Pancreas (tissue), 10 donors: ENCODE data around the gene LAMA4. TPM values are rescaled to one million over a fixed set of nuclear protein-coding genes. Genes with fewer than 3 reads are reported as not detected.

ENCODE experiments used
- ATAC-seq, 4 donors: fragments of 200-7000 bp; cut with Tn5 transposase; one replicate each; pipeline versions ENCODE4 v1.8.0 to v1.9.1; 2020; ENCODE audit warnings: mild to moderate bottlenecking in 4 of 4, moderate library complexity in 4 of 4
- DNase-seq, 6 donors: peaks; one replicate each; pipeline ENCODE4 v3.0.0-alpha.2; 2020
- FAIRE-seq: peaks from 2 replicates; lab custom pipeline; 2012; peaks lifted over from hg19 to GRCh38; lab: Jason Lieb, UNC
- H3K27ac ChIP-seq, 4 donors: fragments of 200-600 bp; sonication (generic); 1 replicate in 3 of 4; 2 replicates in 1 of 4; pipeline versions ENCODE4 v1.5.0 to v1.8.0; 2020
- H3K27me3 ChIP-seq, 4 donors: fragments of 200-600 bp; one replicate each; pipeline ENCODE4 v1.8.0; 2021
- H3K36me3 ChIP-seq, 3 donors: fragments of 200-600 bp; sonication (generic) in 1 of 3; one replicate each; pipeline versions ENCODE4 v1.5.0 to v1.8.0; 2020 to 2021
- H3K4me1 ChIP-seq, 3 donors: fragments of 200-600 bp; one replicate each; pipeline ENCODE4 v1.8.0; 2021
- H3K4me3 ChIP-seq, 4 donors: fragments of 200-600 bp; sonication (generic) in 2 of 4; one replicate each; pipeline versions ENCODE4 v1.5.0 to v1.8.0; 2020 to 2021
- H3K9me3 ChIP-seq, 4 donors: fragments of 200-600 bp; one replicate each; pipeline ENCODE4 v1.8.0; 2021
- WGBS, 2 donors: extraction: QIAGEN DNeasy Blood & Tissue Kit; methylation state at CpG; one replicate each; pipeline ENCODE4 v1.1.7; 2013; 5-methylcytosine and 5-hydroxymethylcytosine counted together
- intact Hi-C, 3 donors: fragments of 100-400 bp; cut with DNase I; formaldehyde crosslinking; loops; one replicate each; pipeline versions ENCODE4 v1.11.1 to v1.14.2; 2022
- polyA plus RNA-seq, 2 donors: library from polyadenylated mRNA; stranded (reverse); fragments of 200-250 nt; gene quantifications; one replicate each; pipeline ENCODE4 v1.2.3, GENCODE V29; 2013
- total RNA-seq, 6 donors: library from RNA; stranded (reverse); fragmentation: NEBNext Ultra II Directional in 4 of 6; extraction: Animal tissue kit (Norgen Biotek cat#: 25700) in 4 of 6; gene quantifications; one replicate each; pipeline versions ENCODE4 v1.2.1 to v1.2.4, GENCODE V29; 2021 to 2023
- TF ChIP-seq, protein P1 (sequence below), 4 donors: fragments of 200-600 bp; sonication (generic) in 3 of 4; IDR thresholded peaks; one replicate each; pipeline versions ENCODE4 v1.5.0 to v1.8.0; 2021; ENCODE audit warnings: antibody characterized with exemption in 4 of 4
- donor health status: healthy with polysubstance abuse.
- donor health status: DM: no; HTN: no; CAD: no; lungs with moderate emphysema.
- donor health status: DM: no; HTN: no; CAD: no.
- donor health status: control.
- donor health status: control.
- donor health status: Bipolar disorder and iron deficiency.
- donor health status: DM: yes; HTN: yes; CAD: no.
- donor health status: DM: no; HTN: no; CAD: no.
- donor health status: DM: no; HTN: no; CAD: no.
- donor health status: DM: yes; HTN: yes; CAD: no.

LAMA4 gene
- total and polyA plus RNA-seq, 8 donors: 1.3 to 14.0 (median 4.3) TPM

DNA sequence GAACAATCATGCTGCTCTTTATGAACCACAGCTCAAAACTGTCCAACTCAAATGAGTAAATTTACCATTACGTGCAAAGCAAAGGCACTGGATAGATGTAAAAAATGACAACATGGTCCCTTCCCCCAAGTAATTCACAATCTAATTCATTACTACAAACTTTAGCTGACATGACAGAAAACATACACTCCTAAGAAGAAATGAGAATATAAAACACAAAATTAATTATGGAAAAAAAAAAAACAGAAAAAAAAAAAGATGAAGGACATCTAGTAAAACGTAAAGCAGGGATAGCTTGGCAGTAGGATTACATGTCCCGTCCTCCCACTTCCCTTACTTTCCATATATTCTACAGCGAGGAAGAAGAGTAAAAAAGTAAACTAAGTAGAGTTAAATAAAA, 172.8 kb downstream of the LAMA4 start:
- peaks cover 0 to 20% (median 0%) of the 10 kb centered on the region in 3 donors for H3K36me3 ChIP-seq
- no peak for ATAC-seq
- no peak overlapping the region for H3K27ac ChIP-seq
- H3K4me1 ChIP-seq: peaks cover 5 to 10% (median 9%) of the 10 kb centered on the region in 3 donors
- intact Hi-C loops: no loop called here
- H3K4me3 ChIP-seq: no peak overlapping the region
- WGBS, 2 donors: 84 to 90% methylated on average over 4 of the region's 4 CpGs
- no peak for FAIRE-seq
- DNase-seq: no peak
- H3K27me3 ChIP-seq: no peaks in the 10 kb centered on the region
- no peaks in the 10 kb centered on the region for H3K9me3 ChIP-seq
- TF ChIP-seq, protein P1, sequence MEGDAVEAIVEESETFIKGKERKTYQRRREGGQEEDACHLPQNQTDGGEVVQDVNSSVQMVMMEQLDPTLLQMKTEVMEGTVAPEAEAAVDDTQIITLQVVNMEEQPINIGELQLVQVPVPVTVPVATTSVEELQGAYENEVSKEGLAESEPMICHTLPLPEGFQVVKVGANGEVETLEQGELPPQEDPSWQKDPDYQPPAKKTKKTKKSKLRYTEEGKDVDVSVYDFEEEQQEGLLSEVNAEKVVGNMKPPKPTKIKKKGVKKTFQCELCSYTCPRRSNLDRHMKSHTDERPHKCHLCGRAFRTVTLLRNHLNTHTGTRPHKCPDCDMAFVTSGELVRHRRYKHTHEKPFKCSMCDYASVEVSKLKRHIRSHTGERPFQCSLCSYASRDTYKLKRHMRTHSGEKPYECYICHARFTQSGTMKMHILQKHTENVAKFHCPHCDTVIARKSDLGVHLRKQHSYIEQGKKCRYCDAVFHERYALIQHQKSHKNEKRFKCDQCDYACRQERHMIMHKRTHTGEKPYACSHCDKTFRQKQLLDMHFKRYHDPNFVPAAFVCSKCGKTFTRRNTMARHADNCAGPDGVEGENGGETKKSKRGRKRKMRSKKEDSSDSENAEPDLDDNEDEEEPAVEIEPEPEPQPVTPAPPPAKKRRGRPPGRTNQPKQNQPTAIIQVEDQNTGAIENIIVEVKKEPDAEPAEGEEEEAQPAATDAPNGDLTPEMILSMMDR (IDR thresholded peaks at IDR 0.05): no peak

DNA sequence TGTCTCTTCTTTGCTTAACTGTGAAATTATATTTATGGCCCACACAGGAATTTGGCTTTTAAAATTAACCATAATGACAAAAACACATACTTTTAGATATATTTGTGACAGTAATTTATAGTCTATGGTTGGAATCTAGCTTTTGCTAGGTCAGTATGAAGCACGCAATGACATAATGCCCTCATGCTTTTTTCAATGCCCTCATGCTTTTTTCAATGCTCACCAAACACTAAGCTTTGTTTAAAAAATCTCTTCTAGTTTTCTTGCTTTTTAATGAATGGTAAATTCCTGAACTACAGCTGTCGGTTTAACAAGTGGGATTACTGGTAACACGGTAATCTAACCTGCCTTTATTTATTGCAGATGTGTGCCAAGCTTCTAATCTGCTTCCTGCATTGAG, 187.8 kb downstream of the LAMA4 start:
- no peak overlapping the region for H3K27ac ChIP-seq
- no peak for FAIRE-seq
- no peak for DNase-seq
- intact Hi-C loops: no loop called here
- WGBS, 2 donors: 41 to 57% methylated on average over 3 of the region's 3 CpGs
- H3K36me3 ChIP-seq: peaks cover 0 to 13% (median 0%) of the 10 kb centered on the region in 3 donors
- H3K9me3 ChIP-seq: no peaks in the 10 kb centered on the region
- ATAC-seq: no peak
- H3K27me3 ChIP-seq: no peaks in the 10 kb centered on the region
- H3K4me3 ChIP-seq: no peak overlapping the region
- TF ChIP-seq, protein P1 (IDR thresholded peaks at IDR 0.05): no peak
- no peaks in the 10 kb centered on the region for H3K4me1 ChIP-seq

DNA sequence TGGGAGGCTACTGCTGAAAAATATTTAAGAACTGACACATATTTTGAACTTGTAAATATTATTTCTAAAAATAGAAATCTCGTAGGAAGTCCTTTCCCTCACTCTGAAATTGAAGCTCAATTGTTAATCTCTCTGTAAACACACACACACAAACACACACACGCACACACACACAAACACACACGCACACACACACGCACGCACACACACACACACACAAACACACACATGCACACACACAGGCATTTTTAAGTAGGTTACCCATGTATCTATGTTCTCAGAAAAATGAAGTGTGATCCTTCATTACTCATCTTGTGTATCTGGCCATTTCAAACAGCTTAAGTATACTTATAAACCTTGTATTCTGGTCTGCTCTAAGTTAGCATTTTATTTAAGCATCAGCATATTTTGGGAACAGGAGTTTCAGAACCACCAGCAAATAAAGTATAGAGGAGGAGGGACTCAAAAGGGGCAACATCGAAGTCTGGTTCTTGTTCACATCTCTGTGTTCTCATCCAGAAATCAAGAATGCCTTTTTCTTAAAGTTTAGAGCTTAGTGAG, 188.9 kb downstream of the LAMA4 start:
- FAIRE-seq (no peak), DNase-seq (no peak), ATAC-seq (no peak)
- H3K27me3 ChIP-seq: no peaks in the 10 kb centered on the region
- H3K4me1 ChIP-seq: no peaks in the 10 kb centered on the region
- peaks cover 0 to 6% (median 0%) of the 10 kb centered on the region in 3 donors for H3K36me3 ChIP-seq
- no peak overlapping the region for H3K4me3 ChIP-seq
- no peak overlapping the region for H3K27ac ChIP-seq
- TF ChIP-seq, protein P1 (IDR thresholded peaks at IDR 0.05): no peak
- intact Hi-C loops: no loop called here
- WGBS, 2 donors: 42 to 47% methylated on average over 6 of the region's 6 CpGs
- no peaks in the 10 kb centered on the region for H3K9me3 ChIP-seq

DNA sequence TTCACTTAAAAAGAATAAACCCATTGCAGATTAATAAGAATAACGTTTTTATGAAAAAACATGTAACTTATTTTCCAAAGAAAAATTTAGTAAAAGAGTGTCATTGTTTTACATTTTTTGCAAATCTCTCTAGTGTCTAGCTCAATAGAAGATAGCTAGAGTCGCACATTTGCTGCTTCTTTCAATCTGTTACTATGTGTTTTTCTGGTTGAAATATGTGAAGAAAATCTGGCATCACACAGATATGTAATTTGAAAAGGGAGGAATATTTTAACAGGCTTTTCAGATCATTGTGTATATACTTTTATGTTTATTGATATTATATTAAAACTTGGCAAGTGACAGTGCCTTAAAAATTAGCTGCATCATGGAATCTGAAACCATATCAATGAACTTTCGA, 191.4 kb downstream of the LAMA4 start:
- Histone ChIP-seq H3K36me3 (no peaks in the 10 kb centered on the region), H3K9me3 (no peaks in the 10 kb centered on the region), H3K4me1 (no peaks in the 10 kb centered on the region), H3K27me3 (no peaks in the 10 kb centered on the region), H3K4me3 (no peak overlapping the region), H3K27ac (no peak overlapping the region)
- DNase-seq (no peak), FAIRE-seq (no peak), ATAC-seq (no peak)
- intact Hi-C loops: no loop called here
- TF ChIP-seq, protein P1 (IDR thresholded peaks at IDR 0.05): no peak
- 67 to 73% methylated on average over 3 of the region's 3 CpGs for WGBS, 2 donors

DNA sequence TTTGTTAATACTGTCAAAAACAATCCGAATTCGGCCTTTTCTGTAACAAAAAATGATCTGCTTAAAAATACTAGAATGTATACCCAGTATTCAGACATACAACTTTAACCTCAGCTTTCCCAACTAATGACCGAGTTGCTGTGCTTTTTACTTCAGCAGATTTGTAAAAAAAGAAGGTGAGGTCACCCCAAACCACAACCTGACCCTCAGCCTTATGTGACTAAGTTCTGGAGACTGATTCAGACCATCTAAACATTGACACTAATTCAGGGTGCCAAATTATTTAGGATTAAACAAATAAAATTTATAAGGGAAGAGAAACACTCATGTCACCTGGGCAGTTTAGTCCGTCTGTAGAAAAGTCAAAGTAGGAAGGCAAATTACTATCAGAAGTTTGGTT, 192.8 kb downstream of the LAMA4 start:
- no peaks in the 10 kb centered on the region for H3K27me3 ChIP-seq
- TF ChIP-seq, protein P1 (IDR thresholded peaks at IDR 0.05): no peak
- DNase-seq: no peak
- H3K36me3 ChIP-seq: no peaks in the 10 kb centered on the region
- H3K4me3 ChIP-seq: no peak overlapping the region
- intact Hi-C loops: no loop called here
- H3K9me3 ChIP-seq: no peaks in the 10 kb centered on the region
- no peaks in the 10 kb centered on the region for H3K4me1 ChIP-seq
- no peak for FAIRE-seq
- WGBS, 2 donors: 80 to 82% methylated on average over 4 of the region's 4 CpGs
- no peak overlapping the region for H3K27ac ChIP-seq
- no peak for ATAC-seq
